GM23248 (cell line): ENCODE data around the gene HDGF.

ENCODE experiments used
- EZH2 ChIP-seq: fragments of 200-600 bp; sonication (generic); IDR thresholded peaks from 2 replicates; pipeline ENCODE4 v1.6.1; 2018; ENCODE audit warnings: antibody characterized with exemption, mild to moderate bottlenecking; ENCODE audit not compliant: insufficient read depth, poor library complexity, severe bottlenecking
- EZH2phosphoT487 ChIP-seq: fragments of 200-600 bp; sonication (generic); IDR thresholded peaks from 2 replicates; pipeline ENCODE4 v1.6.1; 2018; ENCODE audit warnings: antibody characterized with exemption, moderate library complexity, mild to moderate bottlenecking, low read depth; ENCODE audit not compliant: insufficient read depth

DNA sequence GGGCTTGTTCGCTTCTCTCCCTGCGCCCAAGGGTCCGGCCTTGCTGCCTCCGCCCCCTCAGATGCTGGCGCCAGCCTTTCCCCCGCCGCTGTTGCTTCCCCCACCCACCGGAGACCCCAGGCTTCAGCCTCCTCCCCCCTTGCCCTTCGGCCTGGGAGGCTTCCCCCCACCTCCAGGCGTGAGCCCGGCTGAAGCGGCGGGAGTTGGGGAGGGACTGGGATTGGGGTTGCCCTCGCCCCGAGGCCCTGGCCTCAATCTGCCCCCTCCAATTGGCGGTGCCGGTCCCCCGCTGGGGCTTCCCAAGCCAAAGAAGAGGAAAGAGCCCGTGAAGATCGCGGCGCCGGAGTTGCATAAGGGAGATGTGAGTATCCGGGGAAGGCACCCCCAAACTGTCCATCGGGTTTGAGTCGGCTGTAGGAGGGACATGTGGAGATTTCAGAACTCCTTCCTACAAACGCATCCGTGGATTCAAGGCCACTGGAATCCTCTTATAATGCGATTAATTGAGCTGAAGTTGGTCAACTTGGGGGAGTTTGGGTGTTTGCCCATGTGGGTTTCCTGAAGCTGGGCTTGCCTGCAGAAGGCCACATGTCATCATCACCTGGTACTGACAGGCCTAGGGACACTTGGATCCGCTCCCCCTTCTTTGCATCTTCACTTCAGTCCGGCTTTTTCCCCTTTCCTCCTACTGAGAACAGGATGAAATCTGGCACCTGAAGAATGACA lies 16.6 kb upstream of the HDGF start:
- no peak for TF ChIP-seq EZH2phosphoT487
- TF ChIP-seq EZH2: no peak
